ENCODE data around the gene ARL4A. TPM values are rescaled to one million over a fixed set of nuclear protein-coding genes. Genes with fewer than 3 reads are reported as not detected.

Gene ARL4A
- total and polyA plus RNA-seq, 9 of the 15 experiments (the other 6 are each of a cell fraction or from before 2014, with no cell fraction given) = 118 to 688 (median 172) TPM

- no peak for TF ChIP-seq RERE (CRISPR knock-in tag; IDR thresholded peaks at IDR 0.05; ENCODE audit: borderline replicate concordance)
- TF ChIP-seq TCF7L2 (IDR thresholded peaks at IDR 0.05; ENCODE audit: low read depth, low read length) = peak; percentile 27; the same call in 1 of the 2 replicates
- TF ChIP-seq ZFP1 (CRISPR knock-in tag; IDR thresholded peaks at IDR 0.05) = no peak
- TF ChIP-seq HDAC3 (IDR thresholded peaks at IDR 0.05; ENCODE audit: borderline replicate concordance, partially characterized antibody) = peak; percentile 53
- TF ChIP-seq GABPB1 (CRISPR knock-in tag; IDR thresholded peaks at IDR 0.05) = peak; percentile 90
- no peak for TF ChIP-seq PYGO2 (tag; IDR thresholded peaks at IDR 0.05)
- TF ChIP-seq PCBP1 (IDR thresholded peaks at IDR 0.05; ENCODE audit: low read depth, low read length, poor library complexity, severe bottlenecking) = no peak
- TF ChIP-seq, protein P1, sequence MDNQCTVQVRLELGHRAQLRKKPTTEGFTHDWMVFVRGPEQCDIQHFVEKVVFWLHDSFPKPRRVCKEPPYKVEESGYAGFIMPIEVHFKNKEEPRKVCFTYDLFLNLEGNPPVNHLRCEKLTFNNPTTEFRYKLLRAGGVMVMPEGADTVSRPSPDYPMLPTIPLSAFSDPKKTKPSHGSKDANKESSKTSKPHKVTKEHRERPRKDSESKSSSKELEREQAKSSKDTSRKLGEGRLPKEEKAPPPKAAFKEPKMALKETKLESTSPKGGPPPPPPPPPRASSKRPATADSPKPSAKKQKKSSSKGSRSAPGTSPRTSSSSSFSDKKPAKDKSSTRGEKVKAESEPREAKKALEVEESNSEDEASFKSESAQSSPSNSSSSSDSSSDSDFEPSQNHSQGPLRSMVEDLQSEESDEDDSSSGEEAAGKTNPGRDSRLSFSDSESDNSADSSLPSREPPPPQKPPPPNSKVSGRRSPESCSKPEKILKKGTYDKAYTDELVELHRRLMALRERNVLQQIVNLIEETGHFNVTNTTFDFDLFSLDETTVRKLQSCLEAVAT (IDR thresholded peaks at IDR 0.05) = peak in 1 of 2 experiments; percentile 93; a peak in 2 of 4 replicates
- no peak for TF ChIP-seq TAF7 (tag; IDR thresholded peaks at IDR 0.05)
- no peak for TF ChIP-seq MED1 (CRISPR knock-in tag; IDR thresholded peaks at IDR 0.05; ENCODE audit: borderline replicate concordance)
- TF ChIP-seq CSDE1 (IDR thresholded peaks at IDR 0.05) = peak in 1 of 2 experiments; percentile 85; a peak in 2 of 4 replicates
- TF ChIP-seq, protein P2, sequence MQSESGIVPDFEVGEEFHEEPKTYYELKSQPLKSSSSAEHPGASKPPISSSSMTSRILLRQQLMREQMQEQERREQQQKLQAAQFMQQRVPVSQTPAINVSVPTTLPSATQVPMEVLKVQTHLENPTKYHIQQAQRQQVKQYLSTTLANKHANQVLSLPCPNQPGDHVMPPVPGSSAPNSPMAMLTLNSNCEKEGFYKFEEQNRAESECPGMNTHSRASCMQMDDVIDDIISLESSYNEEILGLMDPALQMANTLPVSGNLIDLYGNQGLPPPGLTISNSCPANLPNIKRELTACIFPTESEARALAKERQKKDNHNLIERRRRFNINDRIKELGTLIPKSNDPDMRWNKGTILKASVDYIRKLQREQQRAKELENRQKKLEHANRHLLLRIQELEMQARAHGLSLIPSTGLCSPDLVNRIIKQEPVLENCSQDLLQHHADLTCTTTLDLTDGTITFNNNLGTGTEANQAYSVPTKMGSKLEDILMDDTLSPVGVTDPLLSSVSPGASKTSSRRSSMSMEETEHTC (IDR thresholded peaks at IDR 0.05) = peak; percentile 76
- TF ChIP-seq MECOM (CRISPR knock-in tag; IDR thresholded peaks at IDR 0.05) = no peak; the same call in 1 of the 2 replicates
- TF ChIP-seq CBX5 (IDR thresholded peaks at IDR 0.05; ENCODE audit: borderline replicate concordance, low read depth) = peak; percentile 56; the same call in 1 of the 2 replicates
- TF ChIP-seq BDP1 (IDR thresholded peaks at IDR 0.05; ENCODE audit: insufficient read depth, insufficient read length) = no peak
- peak; percentile 52; the same call in 1 of the 2 replicates for TF ChIP-seq KLF1 (tag; IDR thresholded peaks at IDR 0.05)
- no peak for TF ChIP-seq ZNF740 (CRISPR knock-in tag; IDR thresholded peaks at IDR 0.05)
- no peak for TF ChIP-seq ZNF740 (tag; IDR thresholded peaks at IDR 0.05)
- TF ChIP-seq RCOR1 (IDR thresholded peaks at IDR 0.05; ENCODE audit: borderline replicate concordance in 1 of 2, low read depth in 2 of 2, low read length in 2 of 2) = peak in 1 of 2 experiments; percentile 73; a peak in 2 of 4 replicates
Observed at GRCh38 chr7:12686234-12686890, 1.1 kb upstream of the ARL4A start (continued).
